HEK293 (cell line): ENCODE results near the gene EEF2K.

Source experiments
- CTCF ChIA-PET: fragments of 350-600 bp; formaldehyde crosslinking; extraction: SDS; loops from one replicate; lab custom pipeline; 2021; ENCODE audit warnings: antibody characterized with exemption; lab: Yijun Ruan, JAX
- POLR2A ChIA-PET: fragments of 300-600 bp; formaldehyde crosslinking; extraction: SDS; loops from one replicate; lab custom pipeline; 2020; ENCODE audit warnings: antibody characterized with exemption, inconsistent platforms; lab: Yijun Ruan, JAX
- H3K27ac ChIP-seq: fragments of 200-500 bp; sonication (Bioruptor generic); 2 replicates; pipeline ENCODE4 v1.5.1; 2014; ENCODE audit warnings: low read depth, low read length, control low read depth, inconsistent platforms; ENCODE audit errors: extremely low read depth
- H3K36me3 ChIP-seq, 2 experiments: fragments of 200-500 bp in 1 of 2; sonication (Bioruptor generic) in 1 of 2; 1 replicate in 1 of 2; 2 replicates in 1 of 2; pipeline ENCODE4 v1.5.1; 2014 to 2017; ENCODE audit warnings: inconsistent platforms in 2 of 2, low read length in 2 of 2; ENCODE audit not compliant: control insufficient read depth in 2 of 2, insufficient read depth in 1 of 2
- H3K4me1 ChIP-seq: fragments of 200-500 bp; sonication (Bioruptor generic); 2 replicates; pipeline ENCODE4 v1.5.1; 2014; ENCODE audit warnings: mild to moderate bottlenecking, low read length, inconsistent platforms; ENCODE audit not compliant: control insufficient read depth, insufficient read depth
- H3K4me3 ChIP-seq: 2 replicates; pipeline ENCODE4 v1.5.1; 2011; ENCODE audit warnings: low read depth, mild to moderate bottlenecking, control low read depth, low read length, moderate library complexity
- H3K9me3 ChIP-seq: fragments of 200-500 bp; sonication (Bioruptor generic); 2 replicates; pipeline ENCODE4 v1.5.1; 2014; ENCODE audit warnings: low read depth, low read length, inconsistent platforms; ENCODE audit not compliant: control insufficient read depth, insufficient read depth
- GLI4 ChIP-seq: fragments of 450-650 bp; formaldehyde crosslinking; IDR thresholded peaks from 2 replicates; pipeline ENCODE4 v1.5.1; 2016; ENCODE audit warnings: missing biosample characterization, missing genetic modification characterization
- KLF1 ChIP-seq: fragments of 450-650 bp; formaldehyde crosslinking; IDR thresholded peaks from 2 replicates; pipeline ENCODE4 v1.5.1; 2016; ENCODE audit warnings: missing biosample characterization, missing genetic modification characterization
- PRDM1 ChIP-seq: fragments of 450-650 bp; formaldehyde crosslinking; IDR thresholded peaks from 2 replicates; pipeline ENCODE4; 2016; ENCODE audit warnings: missing biosample characterization, missing genetic modification characterization
- SP2 ChIP-seq: fragments of 450-650 bp; formaldehyde crosslinking; IDR thresholded peaks from 2 replicates; pipeline ENCODE4 v1.5.1; 2016; ENCODE audit warnings: missing biosample characterization, missing genetic modification characterization
- SP3 ChIP-seq: fragments of 450-650 bp; formaldehyde crosslinking; IDR thresholded peaks from 2 replicates; pipeline ENCODE4 v1.5.1; 2016; ENCODE audit warnings: missing biosample characterization, missing genetic modification characterization
- SP7 ChIP-seq: fragments of 450-650 bp; formaldehyde crosslinking; IDR thresholded peaks from 2 replicates; pipeline ENCODE4 v1.5.1; 2016; ENCODE audit warnings: missing biosample characterization, missing genetic modification characterization
- ZBTB1 ChIP-seq: fragments of 450-650 bp; formaldehyde crosslinking; IDR thresholded peaks from 2 replicates; pipeline ENCODE4 v1.5.1; 2016; ENCODE audit warnings: missing biosample characterization, missing genetic modification characterization
- ZBTB20 ChIP-seq: fragments of 450-650 bp; formaldehyde crosslinking; IDR thresholded peaks from 2 replicates; pipeline ENCODE4 v1.5.1; 2016; ENCODE audit warnings: missing biosample characterization, missing genetic modification characterization
- ZBTB8A ChIP-seq: fragments of 450-650 bp; formaldehyde crosslinking; IDR thresholded peaks from 2 replicates; pipeline ENCODE4 v1.5.1; 2016; ENCODE audit warnings: missing biosample characterization, missing genetic modification characterization
- ZFHX2 ChIP-seq: fragments of 450-650 bp; formaldehyde crosslinking; conservative IDR thresholded peaks from 2 replicates; pipeline ENCODE4 v1.5.1; 2016; ENCODE audit warnings: missing biosample characterization, missing genetic modification characterization
- ZNF114 ChIP-seq: fragments of 450-650 bp; formaldehyde crosslinking; IDR thresholded peaks from 2 replicates; pipeline ENCODE4 v1.5.0; 2017; ENCODE audit warnings: missing biosample characterization, missing genetic modification characterization
- ZNF211 ChIP-seq: fragments of 450-650 bp; formaldehyde crosslinking; IDR thresholded peaks from 2 replicates; pipeline ENCODE4 v1.5.1; 2016; ENCODE audit warnings: low read depth, missing biosample characterization, missing genetic modification characterization
- ZNF335 ChIP-seq: fragments of 450-650 bp; formaldehyde crosslinking; conservative IDR thresholded peaks from 2 replicates; pipeline ENCODE4 v1.5.1; 2016; ENCODE audit warnings: missing biosample characterization, missing genetic modification characterization
- ZNF350 ChIP-seq: fragments of 450-650 bp; formaldehyde crosslinking; IDR thresholded peaks from 2 replicates; pipeline ENCODE4 v1.5.0; 2017; ENCODE audit warnings: missing biosample characterization, mild to moderate bottlenecking, missing genetic modification characterization
- ZNF529 ChIP-seq: fragments of 450-650 bp; formaldehyde crosslinking; IDR thresholded peaks from 2 replicates; pipeline ENCODE4 v1.5.1; 2017; ENCODE audit warnings: missing genetic modification characterization, missing biosample characterization; ENCODE audit not compliant: insufficient replicate concordance
- ZNF549 ChIP-seq: fragments of 450-650 bp; IDR thresholded peaks from 2 replicates; pipeline ENCODE4 v1.5.1; 2018; ENCODE audit warnings: missing biosample characterization, missing genetic modification characterization, mild to moderate bottlenecking, inconsistent platforms, moderate library complexity
- ZNF571 ChIP-seq: fragments of 450-650 bp; formaldehyde crosslinking; IDR thresholded peaks from 2 replicates; pipeline ENCODE4 v1.5.0; 2017; ENCODE audit warnings: missing biosample characterization, missing genetic modification characterization
- TF ChIP-seq, protein P1 (sequence below): fragments of 450-650 bp; formaldehyde crosslinking; IDR thresholded peaks from 2 replicates; pipeline ENCODE4 v1.5.1; 2016; ENCODE audit warnings: missing biosample characterization, missing genetic modification characterization
- TF ChIP-seq, protein P2 (sequence below): fragments of 450-650 bp; formaldehyde crosslinking; IDR thresholded peaks from 2 replicates; pipeline ENCODE4 v1.5.1; 2016; ENCODE audit warnings: missing biosample characterization, missing genetic modification characterization
- TF ChIP-seq, protein P3 (sequence below): fragments of 450-650 bp; formaldehyde crosslinking; IDR thresholded peaks from 2 replicates; pipeline ENCODE4 v1.5.1; 2016; ENCODE audit warnings: missing biosample characterization, missing genetic modification characterization
- TF ChIP-seq, protein P4 (sequence below): fragments of 450-650 bp; formaldehyde crosslinking; IDR thresholded peaks from 2 replicates; pipeline ENCODE4 v1.5.1; 2017; ENCODE audit warnings: missing biosample characterization, missing genetic modification characterization
- TF ChIP-seq, protein P5 (sequence below): fragments of 450-650 bp; formaldehyde crosslinking; IDR thresholded peaks from 2 replicates; pipeline ENCODE4 v1.5.1; 2016; ENCODE audit warnings: missing biosample characterization, missing genetic modification characterization
- TF ChIP-seq, protein P6 (sequence below): fragments of 450-650 bp; formaldehyde crosslinking; IDR thresholded peaks from 2 replicates; pipeline ENCODE4 v1.5.1; 2016; ENCODE audit warnings: missing biosample characterization, missing genetic modification characterization
- TF ChIP-seq, protein P7 (sequence below): fragments of 450-650 bp; formaldehyde crosslinking; IDR thresholded peaks from 2 replicates; pipeline ENCODE4 v1.5.1; 2017; ENCODE audit warnings: missing biosample characterization, missing genetic modification characterization

EEF2K gene

DNA sequence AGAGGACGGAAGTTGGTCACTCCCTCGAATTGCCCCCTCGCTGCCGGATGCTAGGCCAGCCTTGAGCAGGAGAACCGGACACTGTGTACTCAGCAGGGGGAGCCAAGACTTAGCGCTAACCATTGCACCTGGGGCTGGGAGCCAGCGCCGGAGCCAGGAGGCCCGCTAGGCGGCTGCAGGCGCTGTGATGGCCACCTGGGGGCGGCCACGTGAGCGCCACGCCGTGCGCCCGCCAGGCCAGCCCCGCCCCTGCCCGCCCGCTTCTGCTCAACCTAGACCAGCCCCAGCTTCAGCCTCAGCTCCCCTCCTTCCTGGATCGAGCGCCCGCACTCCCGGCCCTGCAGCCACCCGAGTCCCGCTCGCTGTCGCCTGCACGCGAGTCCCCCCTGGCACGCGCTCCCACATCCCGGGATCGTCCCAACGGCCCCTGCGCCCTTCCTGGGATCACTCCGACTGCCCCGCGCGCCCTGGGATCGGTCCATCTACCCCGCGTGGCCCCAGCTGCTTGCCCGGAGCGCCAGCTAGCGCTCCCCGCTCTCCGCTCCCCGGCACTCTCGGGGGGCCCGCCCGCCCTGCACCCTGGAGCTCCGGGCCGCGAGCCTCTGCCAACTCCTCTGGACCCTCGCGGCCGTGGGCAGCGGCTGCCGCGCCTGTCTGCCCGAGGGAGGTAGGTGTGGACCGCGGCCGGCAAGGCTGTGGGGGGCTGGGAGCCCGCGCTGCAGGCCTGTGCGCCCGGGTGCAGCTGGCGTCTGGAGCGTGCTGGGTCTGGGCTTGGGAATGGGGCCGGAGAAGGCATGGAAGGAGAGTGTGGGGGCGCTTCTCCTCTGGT, at the start of gene EEF2K:
Gene EEF2K (plus strand): TSS at position 266 of the 829 bp plus-strand sequence. CDS start 19,452 bp downstream, outside the sequence.
- Histone ChIP-seq H3K36me3 (no peaks in the 10 kb centered on the region; a peak in 1 of 3 replicates), H3K27ac (peak within 1 kb of the TSS; percentile 68; the same call in 1 of the 2 replicates), H3K9me3 (no peaks in the 10 kb centered on the region), H3K4me3 (peak within 1 kb of the TSS; percentile 91), H3K4me1 (no peaks in the 10 kb centered on the region)
- ChIA-PET POLR2A (interaction anchor here (0.6 to 1.5 kb wide), 10 partner anchors 10 to 94 kb away, joined by 3 to 12 read pairs (median 4); partner anchors contain the start of gene POLR3E), CTCF (interaction anchor here (0.6 to 1.7 kb wide), 7 partner anchors 12 to 128 kb away, joined by 4 to 5 read pairs (median 5); no protein-coding TSS in a partner anchor)
- TF ChIP-seq ZNF571, result no peak
- peak; percentile 47; the same call in 1 of the 2 replicates for TF ChIP-seq GLI4
- TF ChIP-seq PRDM1 (tag by site-specific recombination), result no peak
- TF ChIP-seq ZFHX2 (tag by site-specific recombination), result peak; percentile 5; the same call in 1 of the 2 replicates
- TF ChIP-seq KLF1 (tag by site-specific recombination), result peak; percentile 22; the same call in 1 of the 2 replicates
- TF ChIP-seq, protein P1, sequence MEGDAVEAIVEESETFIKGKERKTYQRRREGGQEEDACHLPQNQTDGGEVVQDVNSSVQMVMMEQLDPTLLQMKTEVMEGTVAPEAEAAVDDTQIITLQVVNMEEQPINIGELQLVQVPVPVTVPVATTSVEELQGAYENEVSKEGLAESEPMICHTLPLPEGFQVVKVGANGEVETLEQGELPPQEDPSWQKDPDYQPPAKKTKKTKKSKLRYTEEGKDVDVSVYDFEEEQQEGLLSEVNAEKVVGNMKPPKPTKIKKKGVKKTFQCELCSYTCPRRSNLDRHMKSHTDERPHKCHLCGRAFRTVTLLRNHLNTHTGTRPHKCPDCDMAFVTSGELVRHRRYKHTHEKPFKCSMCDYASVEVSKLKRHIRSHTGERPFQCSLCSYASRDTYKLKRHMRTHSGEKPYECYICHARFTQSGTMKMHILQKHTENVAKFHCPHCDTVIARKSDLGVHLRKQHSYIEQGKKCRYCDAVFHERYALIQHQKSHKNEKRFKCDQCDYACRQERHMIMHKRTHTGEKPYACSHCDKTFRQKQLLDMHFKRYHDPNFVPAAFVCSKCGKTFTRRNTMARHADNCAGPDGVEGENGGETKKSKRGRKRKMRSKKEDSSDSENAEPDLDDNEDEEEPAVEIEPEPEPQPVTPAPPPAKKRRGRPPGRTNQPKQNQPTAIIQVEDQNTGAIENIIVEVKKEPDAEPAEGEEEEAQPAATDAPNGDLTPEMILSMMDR (tag by site-specific recombination), result peak; percentile 97
- peak; percentile 25; the same call in 1 of the 2 replicates for TF ChIP-seq SP7 (tag by site-specific recombination)
- TF ChIP-seq ZNF211 (tag by site-specific recombination), result no peak
- TF ChIP-seq ZBTB1 (tag by site-specific recombination), result no peak
- TF ChIP-seq, protein P2, sequence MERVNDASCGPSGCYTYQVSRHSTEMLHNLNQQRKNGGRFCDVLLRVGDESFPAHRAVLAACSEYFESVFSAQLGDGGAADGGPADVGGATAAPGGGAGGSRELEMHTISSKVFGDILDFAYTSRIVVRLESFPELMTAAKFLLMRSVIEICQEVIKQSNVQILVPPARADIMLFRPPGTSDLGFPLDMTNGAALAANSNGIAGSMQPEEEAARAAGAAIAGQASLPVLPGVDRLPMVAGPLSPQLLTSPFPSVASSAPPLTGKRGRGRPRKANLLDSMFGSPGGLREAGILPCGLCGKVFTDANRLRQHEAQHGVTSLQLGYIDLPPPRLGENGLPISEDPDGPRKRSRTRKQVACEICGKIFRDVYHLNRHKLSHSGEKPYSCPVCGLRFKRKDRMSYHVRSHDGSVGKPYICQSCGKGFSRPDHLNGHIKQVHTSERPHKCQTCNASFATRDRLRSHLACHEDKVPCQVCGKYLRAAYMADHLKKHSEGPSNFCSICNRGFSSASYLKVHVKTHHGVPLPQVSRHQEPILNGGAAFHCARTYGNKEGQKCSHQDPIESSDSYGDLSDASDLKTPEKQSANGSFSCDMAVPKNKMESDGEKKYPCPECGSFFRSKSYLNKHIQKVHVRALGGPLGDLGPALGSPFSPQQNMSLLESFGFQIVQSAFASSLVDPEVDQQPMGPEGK (tag by site-specific recombination), result peak; percentile 83
- TF ChIP-seq SP2 (tag by site-specific recombination), result peak; percentile 55
- TF ChIP-seq, protein P3, sequence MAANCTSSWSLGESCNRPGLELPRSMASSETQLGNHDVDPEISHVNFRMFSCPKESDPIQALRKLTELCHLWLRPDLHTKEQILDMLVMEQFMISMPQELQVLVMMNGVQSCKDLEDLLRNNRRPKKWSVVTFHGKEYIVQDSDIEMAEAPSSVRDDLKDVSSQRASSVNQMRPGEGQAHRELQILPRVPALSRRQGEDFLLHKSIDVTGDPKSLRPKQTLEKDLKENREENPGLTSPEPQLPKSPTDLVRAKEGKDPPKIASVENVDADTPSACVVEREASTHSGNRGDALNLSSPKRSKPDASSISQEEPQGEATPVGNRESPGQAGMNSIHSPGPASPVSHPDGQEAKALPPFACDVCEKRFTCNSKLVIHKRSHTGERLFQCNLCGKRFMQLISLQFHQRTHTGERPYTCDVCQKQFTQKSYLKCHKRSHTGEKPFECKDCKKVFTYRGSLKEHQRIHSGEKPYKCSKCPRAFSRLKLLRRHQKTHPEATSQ (tag by site-specific recombination), result peak; percentile 18; the same call in 1 of the 2 replicates
- TF ChIP-seq ZBTB20 (tag by site-specific recombination), result peak; percentile 84
- TF ChIP-seq ZNF335, result peak; percentile 95; the same call in 1 of the 2 replicates
- no peak for TF ChIP-seq ZNF529
- TF ChIP-seq SP3 (tag by site-specific recombination), result peak; percentile 51
- TF ChIP-seq, protein P4, sequence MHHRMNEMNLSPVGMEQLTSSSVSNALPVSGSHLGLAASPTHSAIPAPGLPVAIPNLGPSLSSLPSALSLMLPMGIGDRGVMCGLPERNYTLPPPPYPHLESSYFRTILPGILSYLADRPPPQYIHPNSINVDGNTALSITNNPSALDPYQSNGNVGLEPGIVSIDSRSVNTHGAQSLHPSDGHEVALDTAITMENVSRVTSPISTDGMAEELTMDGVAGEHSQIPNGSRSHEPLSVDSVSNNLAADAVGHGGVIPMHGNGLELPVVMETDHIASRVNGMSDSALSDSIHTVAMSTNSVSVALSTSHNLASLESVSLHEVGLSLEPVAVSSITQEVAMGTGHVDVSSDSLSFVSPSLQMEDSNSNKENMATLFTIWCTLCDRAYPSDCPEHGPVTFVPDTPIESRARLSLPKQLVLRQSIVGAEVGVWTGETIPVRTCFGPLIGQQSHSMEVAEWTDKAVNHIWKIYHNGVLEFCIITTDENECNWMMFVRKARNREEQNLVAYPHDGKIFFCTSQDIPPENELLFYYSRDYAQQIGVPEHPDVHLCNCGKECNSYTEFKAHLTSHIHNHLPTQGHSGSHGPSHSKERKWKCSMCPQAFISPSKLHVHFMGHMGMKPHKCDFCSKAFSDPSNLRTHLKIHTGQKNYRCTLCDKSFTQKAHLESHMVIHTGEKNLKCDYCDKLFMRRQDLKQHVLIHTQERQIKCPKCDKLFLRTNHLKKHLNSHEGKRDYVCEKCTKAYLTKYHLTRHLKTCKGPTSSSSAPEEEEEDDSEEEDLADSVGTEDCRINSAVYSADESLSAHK, result 0 out of 2 replicates have a peak, but pooled peaks have one; percentile 8
- TF ChIP-seq ZNF549 (tag by site-specific recombination), result no peak
- TF ChIP-seq ZNF114, result no peak
- TF ChIP-seq ZBTB8A (tag by site-specific recombination), result peak; percentile 95
- TF ChIP-seq, protein P5, sequence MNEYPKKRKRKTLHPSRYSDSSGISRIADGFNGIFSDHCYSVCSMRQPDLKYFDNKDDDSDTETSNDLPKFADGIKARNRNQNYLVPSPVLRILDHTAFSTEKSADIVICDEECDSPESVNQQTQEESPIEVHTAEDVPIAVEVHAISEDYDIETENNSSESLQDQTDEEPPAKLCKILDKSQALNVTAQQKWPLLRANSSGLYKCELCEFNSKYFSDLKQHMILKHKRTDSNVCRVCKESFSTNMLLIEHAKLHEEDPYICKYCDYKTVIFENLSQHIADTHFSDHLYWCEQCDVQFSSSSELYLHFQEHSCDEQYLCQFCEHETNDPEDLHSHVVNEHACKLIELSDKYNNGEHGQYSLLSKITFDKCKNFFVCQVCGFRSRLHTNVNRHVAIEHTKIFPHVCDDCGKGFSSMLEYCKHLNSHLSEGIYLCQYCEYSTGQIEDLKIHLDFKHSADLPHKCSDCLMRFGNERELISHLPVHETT (tag by site-specific recombination), result no peak
- TF ChIP-seq, protein P6, sequence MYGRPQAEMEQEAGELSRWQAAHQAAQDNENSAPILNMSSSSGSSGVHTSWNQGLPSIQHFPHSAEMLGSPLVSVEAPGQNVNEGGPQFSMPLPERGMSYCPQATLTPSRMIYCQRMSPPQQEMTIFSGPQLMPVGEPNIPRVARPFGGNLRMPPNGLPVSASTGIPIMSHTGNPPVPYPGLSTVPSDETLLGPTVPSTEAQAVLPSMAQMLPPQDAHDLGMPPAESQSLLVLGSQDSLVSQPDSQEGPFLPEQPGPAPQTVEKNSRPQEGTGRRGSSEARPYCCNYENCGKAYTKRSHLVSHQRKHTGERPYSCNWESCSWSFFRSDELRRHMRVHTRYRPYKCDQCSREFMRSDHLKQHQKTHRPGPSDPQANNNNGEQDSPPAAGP, result peak; percentile 76; the same call in 1 of the 2 replicates
- TF ChIP-seq, protein P7, sequence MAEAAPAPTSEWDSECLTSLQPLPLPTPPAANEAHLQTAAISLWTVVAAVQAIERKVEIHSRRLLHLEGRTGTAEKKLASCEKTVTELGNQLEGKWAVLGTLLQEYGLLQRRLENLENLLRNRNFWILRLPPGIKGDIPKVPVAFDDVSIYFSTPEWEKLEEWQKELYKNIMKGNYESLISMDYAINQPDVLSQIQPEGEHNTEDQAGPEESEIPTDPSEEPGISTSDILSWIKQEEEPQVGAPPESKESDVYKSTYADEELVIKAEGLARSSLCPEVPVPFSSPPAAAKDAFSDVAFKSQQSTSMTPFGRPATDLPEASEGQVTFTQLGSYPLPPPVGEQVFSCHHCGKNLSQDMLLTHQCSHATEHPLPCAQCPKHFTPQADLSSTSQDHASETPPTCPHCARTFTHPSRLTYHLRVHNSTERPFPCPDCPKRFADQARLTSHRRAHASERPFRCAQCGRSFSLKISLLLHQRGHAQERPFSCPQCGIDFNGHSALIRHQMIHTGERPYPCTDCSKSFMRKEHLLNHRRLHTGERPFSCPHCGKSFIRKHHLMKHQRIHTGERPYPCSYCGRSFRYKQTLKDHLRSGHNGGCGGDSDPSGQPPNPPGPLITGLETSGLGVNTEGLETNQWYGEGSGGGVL (tag by site-specific recombination), result 0 out of 2 replicates have a peak, but pooled peaks have one; percentile 31
- TF ChIP-seq ZNF350 (tag by site-specific recombination), result no peak
